ENCODE measurements around the gene NATD1. TPM values are rescaled to one million over a fixed set of nuclear protein-coding genes. Genes with fewer than 3 reads are reported as not detected.

The NATD1 gene
- total and polyA plus RNA-seq, 10 of the 15 experiments (the other 5 are each of a cell fraction or from before 2014, with no cell fraction given) = 0.02 to 0.33 (median 0.15) TPM

GRCh38 chr17:21214015-21214776 is 39.0 kb downstream of the NATD1 start, which contains the start of gene TMEM11 (continued):
- TF ChIP-seq CBX5 (IDR thresholded peaks at IDR 0.05; ENCODE audit: low read depth) (no peak), RBBP5 (conservative IDR thresholded peaks at IDR 0.05) (no peak), GABPA (IDR thresholded peaks at IDR 0.05; ENCODE audit: low read depth) (peak; percentile 78), ETV6 (conservative IDR thresholded peaks at IDR 0.05 in 1 of 2, IDR thresholded peaks at IDR 0.05 in 1 of 2; ENCODE audit: borderline replicate concordance in 1 of 2, low read depth in 1 of 2) (no peak), CUX1 (IDR thresholded peaks at IDR 0.05; ENCODE audit: insufficient replicate concordance, low read depth, low read length) (no peak), ZNF274 (IDR thresholded peaks at IDR 0.05; ENCODE audit: insufficient read depth, insufficient read length) (no peak), SUPT20H (IDR thresholded peaks at IDR 0.05; ENCODE audit: borderline replicate concordance, control insufficient read depth, low read depth, low read length) (no peak), KLF5 (IDR thresholded peaks at IDR 0.05; ENCODE audit: partially characterized antibody) (peak; percentile 50), TBL1XR1 (IDR thresholded peaks at IDR 0.05; ENCODE audit: low read depth, low read length) (no peak), USF2 (IDR thresholded peaks at IDR 0.05; ENCODE audit: borderline replicate concordance, low read depth, low read length) (no peak), E2F4 (IDR thresholded peaks at IDR 0.05; ENCODE audit: low read depth, low read length) (no peak), MTA2 (IDR thresholded peaks at IDR 0.05; ENCODE audit: low read depth) (no peak), SREBF2 (IDR thresholded peaks at IDR 0.05; ENCODE audit: low read length) (no peak), PAX8 (IDR thresholded peaks at IDR 0.05) (no peak), IKZF2 (IDR thresholded peaks at IDR 0.05) (no peak), ZNF24 (IDR thresholded peaks at IDR 0.05) (no peak), PML (IDR thresholded peaks at IDR 0.05; ENCODE audit: low read length) (no peak), RUNX3 (IDR thresholded peaks at IDR 0.05; ENCODE audit: low read length) (peak; percentile 62), ATF7 (IDR thresholded peaks at IDR 0.05; ENCODE audit: low read depth) (no peak), HCFC1 (IDR thresholded peaks at IDR 0.05; ENCODE audit: low read length) (peak; percentile 97), SMC3 (IDR thresholded peaks at IDR 0.05; ENCODE audit: borderline replicate concordance, low read length) (no peak), E2F8 (IDR thresholded peaks at IDR 0.05; ENCODE audit: low read depth, partially characterized antibody) (no peak)
